ENCODE measurements around the gene NCOA4.
A peak's percentile ranks its signal among the peaks of the same experiment; 100 is the strongest.
"Not testable (repeated sequence)": the region's sequence is repeated elsewhere in the genome, so short reads cannot be mapped to it uniquely, and the experiment has no call there.

The NCOA4 gene

DNA sequence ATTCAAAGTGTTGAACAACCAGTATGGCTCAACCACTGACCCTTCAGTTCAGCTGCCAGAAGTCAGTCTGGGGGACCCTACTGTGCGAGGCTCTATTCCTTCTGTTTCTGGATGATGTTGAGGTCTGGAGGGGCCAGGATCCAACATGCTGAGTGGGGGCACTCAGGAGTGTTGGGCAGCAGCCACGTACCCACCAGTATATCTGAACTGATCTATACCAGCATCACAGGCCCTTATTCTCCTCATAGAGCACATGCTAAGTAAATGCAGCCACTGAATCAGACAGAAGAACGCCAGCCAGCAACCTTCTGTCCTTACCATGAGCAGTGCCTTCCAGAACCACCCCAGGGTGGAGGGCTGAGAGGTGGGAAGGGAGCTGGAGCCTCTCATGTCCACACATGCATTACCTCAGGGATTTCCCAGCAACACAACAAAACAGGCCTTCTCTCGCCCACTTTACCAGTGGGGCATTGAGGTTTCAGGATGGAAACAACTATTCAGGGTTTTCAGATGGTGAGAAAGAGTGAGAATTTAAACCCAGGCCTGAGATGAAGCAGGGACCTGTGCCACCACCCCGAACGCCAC, 22.5 kb upstream of the NCOA4 start:
- DNase-seq (ENCODE audit: low read depth, low spot score), result no peak

DNA sequence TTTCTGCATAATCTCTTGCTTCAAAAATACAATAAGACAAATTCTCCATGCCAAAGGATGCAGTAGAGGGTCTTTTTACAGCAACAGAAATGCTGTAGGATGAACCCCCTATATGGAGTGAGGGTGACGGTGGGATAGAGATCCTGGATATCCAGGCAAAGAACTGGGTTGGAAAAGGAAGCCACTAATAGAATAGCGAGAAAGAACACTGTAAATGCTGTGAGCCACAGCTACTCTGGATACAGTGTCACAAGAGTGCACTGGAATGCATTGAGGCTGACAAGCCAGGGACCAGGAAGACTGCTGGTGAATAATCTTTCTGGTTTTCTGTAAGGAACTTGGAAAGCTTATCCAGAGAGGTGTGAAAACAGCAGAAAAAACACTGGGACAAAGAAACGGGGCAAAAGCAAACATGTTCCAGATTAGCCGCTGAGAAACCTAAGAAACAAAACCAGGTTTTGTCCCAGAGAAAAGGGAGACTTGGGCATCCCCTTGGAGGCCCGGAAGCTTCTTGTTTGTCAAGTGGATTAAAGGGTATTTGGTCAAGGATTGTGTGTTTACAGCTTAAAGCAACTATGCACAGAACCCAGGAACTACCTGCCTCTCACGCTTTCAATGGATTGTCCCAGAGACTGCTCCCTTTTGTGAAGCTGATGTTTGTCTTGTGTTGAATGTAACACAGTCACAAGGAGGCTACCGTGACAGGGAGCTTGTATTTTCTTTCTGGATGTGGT, 21.8 kb upstream of the NCOA4 start:
- no peak for DNase-seq (ENCODE audit: low read depth, low spot score)

DNA sequence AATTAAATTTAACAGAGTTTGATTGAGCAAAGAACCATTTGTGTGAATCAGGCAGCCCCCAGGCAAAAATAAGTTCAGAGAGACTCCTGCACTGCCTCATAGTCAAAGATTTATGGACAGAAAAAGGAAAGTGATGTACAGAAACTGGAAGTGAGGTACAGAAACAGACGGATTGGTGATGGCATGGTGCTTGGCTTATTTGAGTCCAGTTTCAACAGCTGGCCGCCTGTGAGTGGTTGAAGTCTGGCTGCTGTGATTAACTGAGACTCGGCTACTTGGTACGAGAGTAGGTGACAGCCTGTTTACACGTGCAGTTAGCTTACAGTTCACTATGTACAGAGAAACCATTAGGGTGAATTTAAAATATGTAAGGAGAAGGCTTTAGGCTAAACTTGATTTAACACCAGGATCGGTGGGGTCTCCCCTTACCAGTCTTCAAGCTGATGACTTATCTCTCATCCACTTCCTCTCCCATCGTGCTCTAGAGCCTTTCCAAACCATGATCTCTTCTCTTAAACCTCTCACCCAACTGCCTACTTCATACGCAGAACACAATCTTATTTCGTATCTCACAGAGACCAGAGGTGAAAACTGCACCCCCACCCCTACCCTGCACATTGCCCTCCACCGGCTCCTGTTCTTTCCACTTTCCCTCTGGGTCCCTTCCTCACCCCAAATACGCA, 20.7 kb upstream of the NCOA4 start:
- no peak for DNase-seq (ENCODE audit: low read depth, low spot score)

DNA sequence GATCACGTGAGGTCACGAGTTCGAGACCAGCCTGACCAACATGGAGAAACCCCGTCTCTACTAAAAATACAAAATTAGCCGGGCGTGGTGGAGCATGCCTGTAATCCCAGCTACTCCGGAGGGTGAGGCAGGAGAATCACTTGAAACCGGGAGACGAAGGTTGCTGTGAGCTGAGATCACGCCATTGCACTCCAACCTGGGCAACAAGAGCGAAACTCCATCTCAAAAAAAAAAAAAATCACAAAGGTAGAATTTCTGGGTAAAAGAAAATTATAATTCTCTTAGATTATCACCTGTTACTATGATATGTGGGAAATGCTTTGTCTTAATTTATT, 19.0 kb upstream of the NCOA4 start:
- DNase-seq (ENCODE audit: low read depth, low spot score), result not testable (repeated sequence)

DNA sequence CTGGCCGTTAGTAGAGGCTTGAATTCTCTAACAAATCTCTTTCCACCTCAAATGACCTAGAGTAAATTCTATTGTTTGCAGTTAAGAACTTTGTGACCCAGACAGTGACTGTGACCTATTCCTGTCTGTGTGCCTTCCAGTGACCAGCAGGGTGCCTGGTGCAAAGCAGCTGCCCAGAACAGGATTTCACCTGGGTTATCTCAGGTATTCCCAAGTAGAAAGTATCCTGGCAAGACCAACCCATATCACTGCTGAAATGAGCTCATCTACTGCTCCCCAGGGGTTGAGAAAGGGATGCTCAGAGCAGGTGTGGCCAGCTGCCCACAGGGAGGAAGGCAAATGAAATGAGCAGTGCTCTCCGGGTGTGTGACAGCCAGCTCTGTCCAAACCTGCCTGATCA, 17.7 kb upstream of the NCOA4 start:
- no peak for DNase-seq (ENCODE audit: low read depth, low spot score)

DNA sequence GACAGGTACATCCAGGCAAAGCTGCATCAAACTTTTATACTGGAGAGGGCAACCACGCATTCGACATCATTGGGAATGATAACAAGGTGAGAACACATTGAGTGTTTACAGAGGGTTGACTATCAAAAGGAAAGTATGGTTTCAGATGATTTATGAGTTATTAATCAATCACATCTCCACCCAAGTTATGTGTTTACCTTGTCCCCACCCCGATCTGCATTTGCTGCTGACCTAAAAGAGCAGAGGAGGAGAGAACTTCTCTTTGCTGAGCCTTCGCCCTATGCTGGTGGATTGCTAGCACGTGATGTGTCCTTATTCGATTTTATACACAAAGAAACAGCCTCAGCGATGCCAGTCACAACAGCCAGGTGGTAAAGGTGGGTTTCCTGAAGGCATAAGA, 15.8 kb upstream of the NCOA4 start, which contains the start of gene MSMB:
TSS of gene MSMB (minus strand) at position 9 of the 400 bp plus-strand sequence. CDS start 32 bp downstream, outside the sequence.
- DNase-seq (ENCODE audit: low read depth, low spot score), result no peak

DNA sequence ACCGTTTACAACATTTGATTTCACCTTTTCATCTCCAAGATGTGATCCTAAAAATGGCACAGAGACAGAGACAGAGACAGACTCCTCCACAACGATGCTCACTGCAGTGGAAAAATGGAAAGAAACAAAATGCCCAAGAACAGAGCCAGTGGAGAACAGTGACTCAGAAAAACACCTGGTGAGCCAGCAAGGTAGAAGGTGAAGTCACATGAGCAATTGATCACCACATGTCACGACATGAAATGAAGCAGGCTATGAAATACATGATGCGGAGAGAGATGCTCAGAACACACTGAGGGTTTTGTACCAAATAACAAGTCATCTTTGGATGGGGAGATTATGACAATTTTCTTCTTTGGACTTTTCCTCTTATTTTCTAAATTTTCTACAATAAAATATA, 12.1 kb upstream of the NCOA4 start:
- no peak for DNase-seq (ENCODE audit: low read depth, low spot score)

DNA sequence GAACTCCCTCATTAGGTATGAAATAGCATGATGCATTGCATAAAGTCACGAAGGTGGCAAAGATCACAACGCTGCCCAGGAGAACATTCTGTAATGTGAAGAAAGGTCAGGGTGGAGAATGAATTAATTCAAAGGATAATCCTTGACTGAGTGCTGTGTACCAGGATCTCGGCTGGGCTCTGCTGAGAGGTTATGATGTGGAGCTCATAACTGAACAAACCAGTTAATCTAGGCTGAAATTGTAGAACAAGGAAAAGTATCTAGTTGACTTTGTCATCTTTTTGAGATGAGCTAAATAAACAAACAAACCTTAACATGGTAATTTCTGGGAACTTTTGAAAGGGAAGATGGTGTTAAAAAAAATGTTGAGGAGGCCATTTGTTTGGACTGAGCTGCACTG, 9.6 kb upstream of the NCOA4 start:
- no peak for DNase-seq (ENCODE audit: low read depth, low spot score)

DNA sequence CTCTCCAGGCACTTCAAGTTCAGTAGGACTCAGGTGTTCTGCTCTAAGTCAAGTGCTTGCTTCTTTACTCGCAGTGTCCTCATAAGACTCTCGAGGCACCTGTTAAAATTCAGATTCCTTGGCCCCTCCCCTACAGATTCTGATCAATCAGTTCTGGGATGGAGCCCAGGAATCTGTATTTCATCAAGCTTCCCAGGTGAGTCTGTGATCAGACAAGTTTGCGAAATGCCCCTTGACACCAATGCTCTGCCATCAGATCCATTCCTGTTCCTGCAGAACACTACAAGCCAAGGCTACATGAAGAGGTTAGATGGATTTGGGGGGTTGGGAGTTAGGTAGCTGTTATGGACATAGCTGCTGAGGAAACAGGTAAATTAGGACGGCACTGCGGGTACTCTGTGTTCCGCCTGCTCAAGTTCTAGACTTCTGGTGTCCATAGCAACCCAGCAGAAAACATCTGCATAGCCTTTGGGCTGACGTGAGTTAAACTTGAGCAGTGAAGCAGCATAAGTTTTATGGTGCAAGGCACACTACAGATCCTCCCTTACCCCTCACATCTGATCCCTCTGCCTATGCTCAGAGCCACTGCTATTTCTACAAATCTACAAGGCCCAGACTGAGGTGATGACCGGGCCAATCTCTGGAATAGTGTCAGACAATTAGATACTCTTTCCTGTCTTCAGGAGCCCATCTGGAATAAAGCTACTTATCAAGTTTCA, 6.8 kb upstream of the NCOA4 start:
- no peak for DNase-seq (ENCODE audit: low read depth, low spot score)

DNA sequence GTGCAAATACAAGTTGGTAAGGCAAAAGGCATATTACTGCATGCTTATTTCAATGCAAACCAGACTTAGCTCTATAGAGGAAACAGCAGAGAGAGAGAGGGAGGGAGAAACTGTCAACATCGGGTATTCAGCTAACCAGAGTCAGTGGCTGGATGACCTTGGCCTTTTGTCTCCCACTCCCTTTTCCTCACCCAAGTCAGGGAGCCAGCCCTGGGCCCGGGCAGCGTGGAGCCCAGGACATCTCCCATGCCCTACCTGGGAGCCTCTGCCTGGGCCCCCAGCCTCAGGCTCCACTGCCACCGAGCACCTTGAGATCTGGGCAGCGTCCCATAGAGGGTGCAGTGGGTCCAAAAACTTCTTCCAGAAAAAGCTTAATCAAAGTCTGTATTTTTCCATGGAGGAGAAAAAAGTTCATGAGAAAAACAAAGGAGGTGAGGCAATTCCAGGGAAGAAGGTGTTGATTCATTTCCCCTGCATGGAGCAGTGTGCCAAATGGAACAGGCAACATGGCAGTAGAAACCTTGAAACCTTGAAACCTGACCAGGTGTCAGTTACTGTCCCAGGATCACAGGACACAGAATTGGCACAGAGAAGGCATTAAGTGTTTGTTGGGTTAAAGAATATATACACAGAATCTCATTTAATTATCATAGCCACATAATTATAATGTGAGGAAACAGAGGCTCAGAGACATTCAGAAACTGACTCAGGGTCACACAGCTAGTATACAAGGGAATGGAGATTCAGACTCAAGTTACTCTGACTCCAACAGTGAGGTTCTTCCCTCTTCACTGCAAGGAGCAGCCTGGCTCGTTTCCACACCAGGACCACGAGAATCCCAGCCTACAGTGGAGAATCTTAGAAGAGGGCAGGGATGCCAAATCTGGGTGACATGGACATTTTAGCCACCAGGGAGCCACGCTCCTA, 5.8 kb upstream of the NCOA4 start:
- no peak for DNase-seq (ENCODE audit: low read depth, low spot score)

DNA sequence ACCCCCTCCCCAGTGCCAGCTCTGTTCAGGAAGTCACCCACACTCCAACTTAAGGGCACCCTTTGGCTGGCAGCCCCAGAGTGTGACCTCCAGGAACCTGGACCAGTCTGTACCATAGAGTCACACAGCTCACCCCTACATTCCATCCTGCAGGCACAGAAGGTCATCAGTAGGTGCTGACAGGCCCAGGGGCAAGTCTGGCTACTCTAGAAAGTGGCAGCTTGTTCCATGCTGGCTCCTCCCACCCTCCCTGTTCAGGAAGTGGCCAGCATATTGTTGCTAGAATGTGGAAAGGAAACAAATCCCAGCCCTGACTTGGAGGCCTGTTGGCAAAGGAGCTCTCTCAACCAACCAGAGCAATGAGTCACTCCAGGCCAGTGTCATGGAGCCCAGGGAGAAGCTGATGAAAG, 3.2 kb upstream of the NCOA4 start:
- peak; percentile 81 for DNase-seq (ENCODE audit: low read depth, low spot score)

DNA sequence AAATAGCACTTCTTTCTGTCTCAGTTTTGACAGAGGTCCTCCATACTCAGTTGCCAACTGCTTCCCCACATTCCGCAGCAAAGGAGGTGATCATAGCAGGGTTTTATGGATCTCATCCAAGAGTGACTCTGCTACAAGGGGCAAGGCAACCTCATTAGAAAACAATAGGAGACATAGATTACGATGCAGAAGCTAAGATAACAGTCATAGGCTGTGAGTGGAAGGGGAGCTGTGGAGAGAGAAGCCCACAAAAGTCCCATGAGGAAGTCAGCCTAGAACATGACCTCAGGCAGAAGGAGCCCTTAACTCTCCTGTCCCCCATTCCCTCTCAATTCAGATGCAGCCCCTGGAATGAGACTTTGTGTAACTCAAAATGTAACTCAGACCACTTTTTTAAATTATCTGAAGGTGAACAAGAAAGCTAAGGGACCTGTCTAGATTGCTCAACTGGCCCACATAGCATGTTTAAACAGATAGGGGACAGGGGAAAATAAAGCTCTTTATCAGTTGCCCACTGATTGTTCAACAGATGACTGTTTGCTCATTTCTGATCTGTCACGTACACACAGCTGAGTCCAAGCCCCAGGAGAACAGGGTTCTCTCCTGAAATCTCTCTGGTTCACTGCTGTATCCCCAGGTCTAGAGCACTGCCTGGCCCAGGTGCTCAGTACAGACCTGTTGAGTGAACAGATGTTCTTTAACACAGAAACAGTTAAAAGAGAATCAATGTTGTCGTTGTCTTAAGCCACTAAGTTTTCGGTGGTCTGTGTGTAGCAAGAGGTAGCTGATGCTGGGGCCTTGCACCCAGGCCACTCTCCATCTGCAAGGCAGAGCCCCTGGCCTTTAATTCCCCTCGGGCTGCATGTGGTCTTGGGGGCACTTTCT, 1.5 kb upstream of the NCOA4 start:
- DNase-seq (ENCODE audit: low read depth, low spot score), result no peak

DNA sequence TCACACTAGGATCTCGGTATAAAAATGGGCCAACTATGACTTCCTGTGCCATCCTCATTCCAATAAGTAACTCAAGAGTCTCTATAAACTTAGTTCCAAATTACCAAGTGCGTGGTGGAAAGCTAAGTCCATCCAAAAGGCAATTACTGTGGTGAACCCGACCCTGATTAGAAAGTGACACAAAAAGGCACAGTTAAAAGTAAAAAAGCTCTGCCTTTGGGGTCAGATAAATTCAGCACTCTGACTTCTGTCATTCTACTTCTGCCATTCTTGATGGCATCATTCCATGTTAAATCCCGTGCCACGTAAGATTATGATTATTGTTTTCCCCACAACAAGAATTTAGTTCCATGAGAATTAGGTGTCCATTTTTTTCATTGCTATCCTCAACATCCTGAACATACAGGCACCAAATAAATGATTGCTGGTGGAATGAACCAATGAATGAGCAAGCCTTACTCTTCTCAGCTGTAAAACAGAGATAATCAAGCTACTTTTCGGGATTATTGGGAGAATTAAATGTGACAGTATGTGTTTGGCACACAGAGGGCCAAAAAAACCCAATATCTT, 877 bp downstream of the NCOA4 start:
- DNase-seq (ENCODE audit: low read depth, low spot score), result no peak

DNA sequence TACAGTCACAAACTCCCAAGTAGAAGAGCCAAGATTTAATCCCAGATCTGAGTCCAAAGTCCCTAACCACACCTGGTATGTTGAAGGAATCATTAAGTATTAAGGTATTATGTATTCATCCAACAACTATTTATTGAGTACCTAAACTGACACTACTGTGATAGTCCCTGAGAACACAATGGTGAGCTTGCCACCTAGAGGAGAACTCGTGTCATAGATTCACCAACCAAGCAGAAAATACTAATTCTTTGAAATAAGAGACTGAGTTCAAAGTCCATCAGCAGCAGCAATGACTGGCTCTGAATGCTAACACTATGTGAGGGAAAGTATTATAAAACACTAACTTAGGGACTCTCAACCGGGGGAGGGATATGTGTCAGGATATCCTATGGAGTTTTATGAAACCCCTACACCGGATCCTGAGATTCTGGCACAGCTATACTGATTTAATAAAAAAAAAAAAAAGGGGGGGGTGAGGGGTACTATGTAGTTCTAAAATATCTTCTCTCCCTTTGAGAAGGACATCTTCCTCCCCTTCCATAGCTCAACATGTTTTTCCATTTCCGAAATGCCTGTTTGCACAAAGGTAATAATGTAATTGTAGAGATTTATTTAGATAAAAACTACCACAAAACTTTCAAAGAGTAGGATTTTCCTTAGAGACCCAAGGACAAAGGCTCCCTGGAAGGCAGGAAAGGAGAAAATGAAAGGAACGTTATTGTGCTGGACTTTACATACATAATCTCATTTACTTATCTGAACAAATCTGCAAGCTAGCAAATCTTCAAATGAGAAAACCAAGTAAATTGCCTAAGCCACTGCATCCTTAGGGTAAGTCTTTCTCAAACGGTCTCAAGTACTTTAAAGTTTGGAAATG, 1.6 kb downstream of the NCOA4 start:
- no peak for DNase-seq (ENCODE audit: low read depth, low spot score)

DNA sequence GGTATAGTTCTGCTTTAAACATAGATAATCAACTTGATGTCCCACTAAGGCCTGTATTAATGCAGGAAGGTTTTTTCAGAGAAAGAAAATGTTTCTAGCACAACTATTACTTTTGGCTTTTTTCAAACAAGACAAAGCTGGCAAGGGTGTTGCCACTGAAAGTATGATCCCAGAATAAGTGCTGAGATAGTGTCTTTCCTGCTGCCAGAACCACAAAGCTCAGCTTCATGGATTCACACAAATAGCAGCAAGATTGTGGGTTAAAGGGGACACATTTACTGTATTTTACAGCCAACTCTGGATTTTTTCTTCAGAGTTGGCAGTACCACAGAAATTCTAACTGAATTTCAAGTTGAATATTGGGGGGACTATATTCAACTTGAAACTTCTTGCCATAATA, 4.3 kb downstream of the NCOA4 start:
- DNase-seq (ENCODE audit: low read depth, low spot score), result no peak

DNA sequence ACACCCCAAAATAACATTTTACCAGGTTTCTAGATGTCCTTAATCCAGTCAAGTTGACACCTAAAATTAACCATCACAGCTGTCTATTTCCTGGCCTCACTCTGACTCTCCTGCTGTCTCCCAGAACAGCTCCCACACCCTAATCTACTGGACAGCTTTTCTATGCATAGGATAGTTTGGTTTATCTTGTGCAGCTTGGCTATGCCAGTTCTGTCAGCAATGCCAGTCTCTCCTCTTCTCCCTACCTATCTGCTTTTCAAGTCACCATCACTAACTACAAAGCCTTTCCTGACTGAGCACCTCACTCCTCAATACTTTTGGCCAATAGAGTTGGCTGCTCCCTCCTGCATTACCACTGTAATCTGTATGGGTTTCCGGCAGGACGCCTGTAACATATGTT, 5.0 kb downstream of the NCOA4 start:
- no peak for DNase-seq (ENCODE audit: low read depth, low spot score)

DNA sequence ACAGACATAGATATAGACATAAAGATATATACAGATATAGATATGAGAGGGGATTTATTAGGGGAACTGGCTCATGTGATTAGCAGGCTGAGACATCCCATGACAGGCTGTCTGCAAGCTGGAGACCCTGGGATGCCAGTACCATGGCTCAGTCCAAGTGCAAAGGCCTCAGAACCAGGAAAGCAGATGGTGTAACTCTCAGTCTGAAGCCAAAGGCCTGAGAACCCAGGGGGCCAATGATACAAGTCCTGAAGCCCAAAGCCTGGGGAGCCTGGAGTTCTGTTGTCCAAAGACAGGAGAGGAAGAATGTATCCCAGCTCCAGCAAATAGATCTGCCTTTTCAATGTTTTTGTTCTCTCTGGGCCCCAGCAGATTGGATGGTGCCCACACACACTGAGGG, 5.5 kb downstream of the NCOA4 start:
- no peak for DNase-seq (ENCODE audit: low read depth, low spot score)

DNA sequence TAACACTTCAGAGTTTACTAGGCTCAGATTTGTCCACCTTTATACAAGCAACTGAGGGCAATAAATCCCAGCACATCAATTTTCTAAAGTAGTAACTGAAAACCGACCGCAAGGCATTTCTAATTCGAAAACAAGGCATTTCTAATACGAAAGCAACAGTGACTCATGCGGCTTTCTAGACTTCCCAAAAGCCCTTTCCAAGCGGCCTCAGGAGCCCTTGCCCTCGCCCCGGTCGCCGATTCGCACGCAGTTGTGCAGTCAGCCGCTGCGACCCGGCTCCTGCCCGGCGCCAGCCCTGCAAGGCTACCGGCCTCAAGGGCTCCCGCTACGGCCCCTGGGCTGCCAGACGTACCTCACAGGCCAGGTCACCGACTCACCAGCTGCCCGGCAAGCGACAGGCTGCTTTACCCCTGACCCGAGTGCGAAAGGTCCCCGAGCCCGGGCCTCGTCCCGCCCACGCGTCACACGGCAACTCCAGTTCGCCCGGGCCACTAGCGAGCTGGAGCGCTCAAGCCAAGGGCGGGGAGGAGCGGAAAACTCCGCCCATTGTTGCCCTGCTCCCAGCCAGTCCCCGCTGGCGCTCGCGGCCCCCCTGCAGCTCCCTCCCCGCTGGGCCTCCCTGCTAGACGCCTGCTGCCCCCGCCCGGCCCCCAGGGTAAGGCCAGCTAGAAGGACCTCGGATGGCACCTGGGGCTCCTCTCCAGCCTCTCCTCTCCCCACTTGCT, 7.3 kb downstream of the NCOA4 start:
- peak; percentile 97 for DNase-seq (ENCODE audit: low read depth, low spot score)

DNA sequence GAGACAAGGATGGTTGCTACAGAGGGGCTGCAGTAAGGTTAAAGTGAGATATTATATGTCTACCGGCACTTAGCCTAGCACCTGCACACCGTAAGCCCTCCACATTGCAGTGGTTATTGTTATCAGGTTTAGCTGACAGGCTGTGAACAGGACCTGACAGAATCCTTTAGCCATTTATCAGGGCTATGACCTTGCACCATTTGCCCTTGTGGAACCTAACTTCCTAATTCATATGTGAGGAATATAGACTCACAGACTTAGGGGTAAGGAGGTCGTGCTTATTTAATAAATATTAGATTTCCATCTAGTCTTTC, 10.1 kb downstream of the NCOA4 start:
- no peak for DNase-seq (ENCODE audit: low read depth, low spot score)
